Small intestine (tissue), 7 donors: Measurements from ENCODE around the gene TUBGCP6. TPM values are rescaled to one million over a fixed set of nuclear protein-coding genes. Genes with fewer than 3 reads are reported as not detected.

Experiments
- DNase-seq, 2 donors: peaks; one replicate each; pipeline versions ENCODE4 v3.0.0 to v3.0.0-alpha.2; 2013
- FAIRE-seq: peaks from 2 replicates; lab custom pipeline; 2012; peaks lifted over from hg19 to GRCh38; lab: Jason Lieb, UNC
- H3K27ac ChIP-seq, 3 donors: one replicate each; pipeline ENCODE4 v1.5.1; 2013; ENCODE audit warnings: low read length in 2 of 3, mild to moderate bottlenecking in 2 of 3, control low read depth in 1 of 3, inconsistent platforms in 1 of 3, low read depth in 1 of 3, moderate library complexity in 1 of 3
- H3K27me3 ChIP-seq, 3 donors: one replicate each; pipeline ENCODE4 v1.6.1; 2013; ENCODE audit warnings: low read length in 3 of 3, inconsistent platforms in 1 of 3; ENCODE audit not compliant: control insufficient read depth in 3 of 3, insufficient read depth in 3 of 3
- H3K36me3 ChIP-seq, 3 donors: one replicate each; pipeline ENCODE4 v1.6.1; 2013; ENCODE audit warnings: low read length in 3 of 3, inconsistent platforms in 1 of 3, low read depth in 1 of 3, mild to moderate bottlenecking in 1 of 3, moderate library complexity in 1 of 3; ENCODE audit not compliant: control insufficient read depth in 3 of 3, insufficient read depth in 2 of 3
- H3K4me1 ChIP-seq, 3 donors: one replicate each; pipeline ENCODE4 v1.6.1; 2013; ENCODE audit warnings: low read length in 2 of 3, inconsistent platforms in 1 of 3, low read depth in 1 of 3, mild to moderate bottlenecking in 1 of 3, moderate library complexity in 1 of 3; ENCODE audit not compliant: control insufficient read depth in 3 of 3, insufficient read depth in 2 of 3
- H3K4me3 ChIP-seq, 3 donors: one replicate each; pipeline ENCODE4 v1.5.1; 2013; ENCODE audit warnings: low read length in 3 of 3, control low read depth in 1 of 3, inconsistent platforms in 1 of 3, low read depth in 1 of 3, mild to moderate bottlenecking in 1 of 3, moderate library complexity in 1 of 3
- H3K9me3 ChIP-seq, 2 donors: one replicate each; pipeline ENCODE4 v1.6.1; 2013; ENCODE audit warnings: low read depth in 1 of 2, low read length in 1 of 2; ENCODE audit not compliant: control insufficient read depth in 2 of 2, insufficient read depth in 1 of 2
- whole genome bisulfite sequencing, 3 donors: extraction: QIAGEN DNeasy Blood & Tissue Kit; methylation state at CpG; one replicate each; pipeline ENCODE4 v1.1.7; 2013; 5-methylcytosine and 5-hydroxymethylcytosine counted together
- polyA plus RNA-seq, 4 donors: library from polyadenylated mRNA; stranded (reverse) in 3 of 4; unstranded in 1 of 4; fragments of 200-250 nt in 3 of 4; fragments of 120-200 nt in 1 of 4; gene quantifications; one replicate each; pipeline versions ENCODE4 v1.2.1 to v1.2.3, GENCODE V29; 2013
- donor health status: healthy with polysubstance abuse.
- donor health status: control.
- donor health status: control.
- donor health status: Bipolar disorder and iron deficiency.
- donor health status: healthy.

TUBGCP6 gene
- polyA plus RNA-seq, 4 donors, result 23.0 to 55.5 (median 39.7) TPM

DNA sequence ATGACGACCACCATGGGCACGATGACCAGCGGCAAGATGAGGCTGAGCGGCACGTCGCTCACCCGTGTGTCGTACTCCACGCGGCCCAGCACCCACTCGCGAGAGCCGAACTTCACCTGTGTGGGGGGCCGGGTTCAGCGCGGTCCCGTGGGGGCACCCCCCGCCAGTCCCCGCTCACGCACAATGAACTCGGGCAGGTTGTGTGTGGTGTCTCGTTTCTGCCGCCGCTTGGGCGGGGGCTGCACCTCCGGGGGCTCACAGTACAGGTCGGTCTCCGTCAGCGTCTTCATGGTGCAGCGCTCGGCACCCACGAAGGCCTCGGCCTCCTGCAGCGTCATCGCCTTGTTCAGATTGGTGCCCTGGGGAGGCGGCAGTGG lies 36.5 kb upstream of the TUBGCP6 start:
- 93 to 94% (median 94%) methylated on average over 36 of the region's 36 CpGs for WGBS, 3 donors
- H3K4me1 ChIP-seq, result peaks cover 0 to 12% (median 0%) of the 10 kb centered on the region in 3 donors
- H3K4me3 ChIP-seq, result no peak overlapping the region
- no peak for DNase-seq
- no peak overlapping the region for H3K27ac ChIP-seq
- no peak for FAIRE-seq
- no peaks in the 10 kb centered on the region for H3K9me3 ChIP-seq
- peaks cover 22 to 94% (median 31%) of the 10 kb centered on the region in 3 donors for H3K36me3 ChIP-seq
- no peaks in the 10 kb centered on the region for H3K27me3 ChIP-seq

DNA sequence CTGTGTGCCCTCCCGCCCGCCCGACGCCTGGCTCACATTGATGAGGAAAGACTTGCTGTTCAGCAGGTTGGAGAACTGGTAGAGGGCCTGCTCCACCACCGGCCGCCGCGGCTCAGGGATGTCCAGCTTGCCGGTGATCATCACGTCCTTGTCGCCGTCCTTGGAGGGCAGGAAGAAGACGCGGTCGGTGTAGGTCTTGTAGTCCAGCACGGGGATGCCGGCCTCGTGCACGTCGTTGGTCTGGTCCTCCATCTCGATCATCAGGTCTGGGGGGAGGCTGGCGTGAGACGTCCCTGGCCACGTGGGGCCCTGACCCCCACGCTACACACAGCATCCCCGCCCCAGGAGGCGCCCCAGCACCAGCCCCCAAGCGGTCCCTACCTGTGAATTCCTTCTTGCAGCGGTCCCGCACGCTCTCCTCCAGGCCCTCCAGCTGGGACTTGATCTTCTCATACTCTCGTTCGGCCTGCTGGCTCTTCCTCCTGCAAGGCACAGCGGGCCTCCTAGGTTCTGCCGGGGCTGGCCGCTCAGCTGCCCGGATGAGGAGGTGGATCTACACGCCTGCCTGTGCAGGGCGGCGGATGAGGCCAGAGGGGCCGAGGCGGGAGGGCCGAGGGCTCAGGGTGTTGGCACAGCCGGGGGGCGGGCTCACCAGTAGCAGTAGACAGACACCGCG lies 36.0 kb upstream of the TUBGCP6 start:
- Histone ChIP-seq H3K36me3 (peaks cover 22 to 94% (median 34%) of the 10 kb centered on the region in 3 donors), H3K27ac (no peak overlapping the region), H3K4me3 (no peak overlapping the region), H3K4me1 (peaks cover 0 to 12% (median 0%) of the 10 kb centered on the region in 3 donors), H3K9me3 (no peaks in the 10 kb centered on the region), H3K27me3 (no peaks in the 10 kb centered on the region)
- no peak for DNase-seq
- no peak for FAIRE-seq
- WGBS, 3 donors, result 94 to 96% (median 95%) methylated on average over 46 to 47 of the region's 47 CpGs

DNA sequence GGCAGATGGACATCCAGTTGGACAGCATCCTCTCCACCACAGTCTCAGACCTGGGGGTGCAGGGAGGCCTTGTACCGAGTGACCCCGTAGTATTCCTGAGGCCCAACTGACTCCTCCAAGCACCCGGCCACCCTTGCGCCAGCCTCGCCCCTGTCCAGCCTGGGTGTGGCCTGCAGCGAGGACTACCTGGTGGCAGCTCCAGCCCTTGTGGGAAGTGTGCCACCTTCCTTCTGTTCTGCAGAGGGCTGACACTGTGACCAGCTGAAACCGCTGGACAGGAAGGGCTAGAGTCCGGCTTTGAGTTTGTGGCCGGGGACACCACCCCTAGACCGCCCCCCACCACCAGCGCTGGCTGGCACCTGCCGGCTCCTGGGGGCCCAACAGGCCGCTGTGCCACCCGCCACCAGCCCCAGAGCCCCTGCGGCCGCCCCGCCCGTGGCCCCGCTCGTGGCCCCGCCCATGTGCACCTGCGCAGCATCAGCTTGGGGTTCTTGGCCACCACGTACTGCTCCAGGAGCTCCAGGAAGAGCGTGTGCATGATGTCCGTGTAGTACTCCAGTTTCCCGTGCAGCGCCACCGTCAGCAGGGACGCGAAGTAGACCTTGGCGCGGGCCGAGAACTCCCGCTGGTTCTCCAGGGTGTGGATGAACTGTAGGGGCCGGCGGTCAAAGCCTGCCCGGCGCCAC lies 35.3 kb upstream of the TUBGCP6 start:
- FAIRE-seq, result no peak
- Histone ChIP-seq H3K36me3 (peaks cover 22 to 97% (median 37%) of the 10 kb centered on the region in 3 donors), H3K4me1 (peaks cover 0 to 12% (median 0%) of the 10 kb centered on the region in 3 donors), H3K27ac (no peak overlapping the region), H3K4me3 (no peak overlapping the region), H3K9me3 (no peaks in the 10 kb centered on the region), H3K27me3 (no peaks in the 10 kb centered on the region)
- no peak for DNase-seq
- 87 to 92% (median 92%) methylated on average over 32 to 38 of the region's 38 CpGs for WGBS, 3 donors

DNA sequence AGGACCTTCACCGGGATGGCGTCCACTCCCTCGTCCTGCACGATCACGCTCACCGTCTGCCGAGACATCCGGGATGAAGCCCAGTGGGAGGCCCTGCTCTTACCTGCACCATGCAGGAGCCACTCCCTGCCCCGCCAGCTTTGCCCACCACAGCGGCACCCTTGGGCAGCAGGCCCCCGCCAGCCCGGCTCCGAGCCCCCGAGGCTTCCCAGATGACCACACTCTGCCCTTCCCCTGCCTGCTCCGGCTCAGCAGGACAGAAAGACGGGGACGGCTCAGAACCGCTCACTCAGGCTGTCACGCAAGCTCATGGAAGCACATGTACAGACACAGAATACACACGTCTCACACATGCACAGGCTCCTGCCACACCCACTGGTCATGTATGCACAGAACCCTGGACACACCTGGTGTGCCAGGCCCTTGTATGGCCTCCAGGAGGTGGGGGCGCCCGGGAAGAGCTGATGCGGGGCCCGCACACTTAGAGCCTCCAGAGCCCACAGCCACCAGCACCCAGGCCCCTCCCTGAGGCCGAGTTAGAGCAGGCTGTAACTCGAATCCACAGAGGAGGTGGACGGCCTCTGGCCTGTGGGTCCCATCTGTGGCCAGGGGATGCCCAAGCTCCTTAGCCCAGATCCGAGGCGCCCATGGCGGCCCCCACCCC lies 34.3 kb upstream of the TUBGCP6 start:
- DNase-seq (no peak), FAIRE-seq (no peak)
- Histone ChIP-seq H3K27ac (no peak overlapping the region), H3K27me3 (no peaks in the 10 kb centered on the region), H3K4me3 (no peak overlapping the region), H3K36me3 (peaks cover 22 to 96% (median 35%) of the 10 kb centered on the region in 3 donors), H3K9me3 (no peaks in the 10 kb centered on the region), H3K4me1 (peaks cover 0 to 12% (median 0%) of the 10 kb centered on the region in 3 donors)
- WGBS, 3 donors, result 89 to 93% (median 91%) methylated on average over 30 of the region's 30 CpGs

DNA sequence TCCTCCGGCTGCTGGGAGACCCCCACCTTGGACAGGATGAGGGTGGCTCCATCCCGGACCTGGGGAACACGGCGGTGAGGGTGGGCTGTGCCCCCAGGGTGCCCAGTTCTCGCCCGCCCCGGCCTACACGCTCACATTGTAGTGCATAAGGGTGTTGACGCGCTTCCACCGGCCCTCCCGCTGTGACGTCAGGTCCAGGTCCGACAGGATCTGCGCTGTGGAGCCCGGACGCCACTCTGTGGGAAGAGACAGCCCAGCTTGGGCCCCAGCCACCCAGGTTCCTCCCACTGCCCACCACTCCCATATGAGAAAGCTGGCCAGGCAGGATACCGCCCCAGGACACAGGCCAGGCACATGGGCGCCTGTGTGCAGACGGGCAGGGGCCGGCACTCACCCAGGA lies 33.6 kb upstream of the TUBGCP6 start:
- FAIRE-seq (no peak), DNase-seq (no peak)
- peaks cover 0 to 12% (median 0%) of the 10 kb centered on the region in 3 donors for H3K4me1 ChIP-seq
- no peaks in the 10 kb centered on the region for H3K9me3 ChIP-seq
- H3K27me3 ChIP-seq, result no peaks in the 10 kb centered on the region
- no peak overlapping the region for H3K4me3 ChIP-seq
- 91 to 94% (median 93%) methylated on average over 16 to 21 of the region's 21 CpGs for WGBS, 3 donors
- H3K27ac ChIP-seq, result no peak overlapping the region
- peaks cover 22 to 93% (median 35%) of the 10 kb centered on the region in 3 donors for H3K36me3 ChIP-seq

DNA sequence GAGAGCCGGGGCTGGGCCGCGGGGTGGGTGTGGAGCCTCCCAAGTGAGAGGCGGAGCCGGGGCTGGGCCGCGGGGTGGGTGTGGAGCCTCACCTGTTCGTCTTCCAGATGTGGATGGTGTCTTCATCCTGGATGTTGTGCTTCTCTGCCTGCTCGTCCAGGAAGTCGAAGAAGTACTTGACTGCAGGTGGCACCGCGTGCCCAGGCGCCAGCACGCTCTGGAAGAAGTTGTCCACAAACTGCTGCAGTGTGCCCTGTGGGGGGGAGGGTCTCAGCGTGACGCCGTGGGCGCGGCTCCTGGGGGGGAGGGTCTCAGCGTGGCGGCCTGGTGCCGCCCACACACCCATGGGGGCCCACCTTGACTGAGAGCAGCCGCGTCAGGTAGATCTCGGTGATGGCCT lies 32.9 kb upstream of the TUBGCP6 start:
- Histone ChIP-seq H3K27me3 (no peaks in the 10 kb centered on the region), H3K4me1 (peaks cover 0 to 8% (median 0%) of the 10 kb centered on the region in 3 donors), H3K36me3 (peaks cover 18 to 88% (median 33%) of the 10 kb centered on the region in 3 donors), H3K9me3 (no peaks in the 10 kb centered on the region), H3K27ac (no peak overlapping the region), H3K4me3 (no peak overlapping the region)
- 70 to 84% (median 71%) methylated on average over 24 to 25 of the region's 25 CpGs for WGBS, 3 donors
- FAIRE-seq, result no peak
- no peak for DNase-seq

DNA sequence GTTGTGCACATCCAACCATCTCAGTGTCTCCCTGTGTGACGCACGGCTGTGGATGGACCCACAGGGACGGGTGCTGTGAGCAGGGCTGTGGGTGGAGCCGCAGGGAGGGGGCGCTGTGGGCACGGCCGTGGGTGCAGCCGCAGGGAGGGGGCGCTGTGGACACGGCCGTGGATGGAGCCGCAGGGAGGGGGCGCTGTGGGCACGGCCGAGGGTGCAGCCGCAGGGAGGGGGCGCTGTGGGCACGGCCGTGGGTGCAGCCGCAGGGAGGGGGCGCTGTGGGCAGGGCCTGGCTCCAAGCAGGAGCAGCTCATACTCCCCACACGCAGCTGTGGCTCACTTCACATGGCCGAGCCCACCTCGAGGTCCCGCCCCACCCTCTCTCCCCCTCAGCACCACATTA lies 31.3 kb upstream of the TUBGCP6 start:
- 57 to 73% (median 62%) methylated on average over 25 of the region's 25 CpGs for WGBS, 3 donors

More for the DNA sequence above, 31.3 kb upstream of the TUBGCP6 start:
- H3K4me1 ChIP-seq, result peaks cover 2 to 4% (median 4%) of the 10 kb centered on the region in 3 donors
- H3K36me3 ChIP-seq, result peaks cover 17 to 75% (median 31%) of the 10 kb centered on the region in 3 donors
- no peak for FAIRE-seq
- H3K27me3 ChIP-seq, result peaks cover 0 to 4% (median 0%) of the 10 kb centered on the region in 3 donors
- no peak overlapping the region for H3K4me3 ChIP-seq
- peak; percentile 43 to 61 for DNase-seq
- peak overlapping the region in 2 of 3 donors; percentile 36 to 57 for H3K27ac ChIP-seq
- no peaks in the 10 kb centered on the region for H3K9me3 ChIP-seq
